OCI-LY7 (cell line): ENCODE results near the gene BSG.

Experiments
- CTCF ChIP-seq: fragments of 200-600 bp; sonication (generic); conservative IDR thresholded peaks from 2 replicates; pipeline ENCODE4 v1.5.1; 2014; ENCODE audit warnings: mild to moderate bottlenecking, antibody characterized with exemption, low read length, moderate library complexity, mixed read lengths
- EZH2phosphoT487 ChIP-seq: fragments of 200-600 bp; sonication (generic); IDR thresholded peaks from 2 replicates; pipeline ENCODE4 v1.6.1; 2018; ENCODE audit warnings: low read depth, borderline replicate concordance, mild to moderate bottlenecking, mixed run types, antibody characterized with exemption, low read length, moderate library complexity, mixed read lengths

- TF ChIP-seq CTCF (no peak), EZH2phosphoT487 (no peak)
Measured at GRCh38 chr19:572743-573518, 535 bp downstream of the BSG start.
